ENCODE measurements around the gene IFI44L. TPM values are rescaled to one million over a fixed set of nuclear protein-coding genes. Genes with fewer than 3 reads are reported as not detected.
A peak's percentile ranks its signal among the peaks of the same experiment; 100 is the strongest.

Gene IFI44L
- polyA plus RNA-seq, 1 of the 3 experiments (the other 2 are of a cell fraction) = 1.1 TPM

GRCh38 chr1:78665809-78666208 lies 45.6 kb downstream of the IFI44L start:
- H3K27ac ChIP-seq (ENCODE audit: low read depth in 2 of 2, low read length in 1 of 2) = no peak overlapping the region
- POLR2A ChIA-PET = no interaction called here
- H2AFZ ChIP-seq (ENCODE audit: low read depth) = no peak overlapping the region
- peaks cover 0 to 2% of the 10 kb centered on the region in 2 experiments; a peak in 1 of 4 replicates for H3K4me1 ChIP-seq (ENCODE audit: control insufficient read depth in 1 of 2, insufficient read depth in 2 of 2, low read depth in 1 of 2, low read length in 1 of 2)
- H3F3A ChIP-seq (replicated peaks; ENCODE audit: insufficient read depth) = no peaks in the 10 kb centered on the region
- no peak overlapping the region for H3K4me3 ChIP-seq (ENCODE audit: low read depth in 2 of 2, low read length in 1 of 2)
- H3K36me3 ChIP-seq (replicated peaks in 1 of 2; ENCODE audit: control insufficient read depth in 1 of 2, insufficient read depth in 2 of 2, low read length in 1 of 2) = peaks cover 0 to 6% of the 10 kb centered on the region in 2 experiments
- no peaks in the 10 kb centered on the region for H3K79me2 ChIP-seq (ENCODE audit: insufficient read depth)
- H3K9ac ChIP-seq = no peak overlapping the region
- no peak for DNase-seq
- H3K4me2 ChIP-seq = no peak overlapping the region
- WGBS (ENCODE audit: low lambda C conversion rate) = 84% methylated on average over 4 of the region's 6 CpGs
- H4K20me1 ChIP-seq (ENCODE audit: insufficient read depth) = no peaks in the 10 kb centered on the region
- no peaks in the 10 kb centered on the region for H3K27me3 ChIP-seq (ENCODE audit: insufficient read depth)
- H3K9me3 ChIP-seq = no peaks in the 10 kb centered on the region
- no peaks in the 10 kb centered on the region for H3K9me2 ChIP-seq
- CTCF ChIA-PET = interaction anchor here (0.6 to 4.2 kb wide), 4 partner anchors 10 to 58 kb away, joined by 3 to 27 read pairs (median 8); no protein-coding TSS in a partner anchor
- no peak for TF ChIP-seq PBX3 (IDR thresholded peaks at IDR 0.05)
- TF ChIP-seq FOSL2 (IDR thresholded peaks at IDR 0.05; ENCODE audit: borderline replicate concordance, low read depth) = no peak
- no peak for TF ChIP-seq POLR2AphosphoS5 (IDR thresholded peaks at IDR 0.05; ENCODE audit: low read depth, low read length)
- TF ChIP-seq GABPA (IDR thresholded peaks at IDR 0.05; ENCODE audit: low read depth) = no peak
- no peak for TF ChIP-seq MXI1 (IDR thresholded peaks at IDR 0.05; ENCODE audit: low read depth, low read length)
- no peak for TF ChIP-seq ELF1 (IDR thresholded peaks at IDR 0.05)
- no peak for TF ChIP-seq YY1 (IDR thresholded peaks at IDR 0.05; ENCODE audit: low read depth)
- no peak for TF ChIP-seq FOXJ3 (CRISPR knock-in tag; IDR thresholded peaks at IDR 0.05)
- no peak for TF ChIP-seq GATA2 (CRISPR knock-in tag; IDR thresholded peaks at IDR 0.05)
- TF ChIP-seq NRF1 (IDR thresholded peaks at IDR 0.05; ENCODE audit: low read depth, low read length) = no peak
- no peak for TF ChIP-seq RCOR1 (IDR thresholded peaks at IDR 0.05; ENCODE audit: low read length)
- TF ChIP-seq TCF12 (IDR thresholded peaks at IDR 0.05) = no peak
- no peak for TF ChIP-seq MEF2A (IDR thresholded peaks at IDR 0.05; ENCODE audit: borderline replicate concordance, low read depth)

GRCh38 chr1:78667939-78668338 lies 47.7 kb downstream of the IFI44L start:
- POLR2A ChIA-PET = no interaction called here
- Histone ChIP-seq H3K4me3 (ENCODE audit: low read depth in 2 of 2, low read length in 1 of 2) (no peak overlapping the region), H3K27ac (ENCODE audit: low read depth in 2 of 2, low read length in 1 of 2) (peak overlapping the region in 1 of 2 experiments; percentile 91; a peak in 2 of 4 replicates), H3K9ac (no peak overlapping the region), H3K27me3 (ENCODE audit: insufficient read depth) (no peaks in the 10 kb centered on the region), H3F3A (replicated peaks; ENCODE audit: insufficient read depth) (no peaks in the 10 kb centered on the region), H3K79me2 (ENCODE audit: insufficient read depth) (no peaks in the 10 kb centered on the region), H3K36me3 (replicated peaks in 1 of 2; ENCODE audit: control insufficient read depth in 1 of 2, insufficient read depth in 2 of 2, low read length in 1 of 2) (peaks cover 0 to 5% of the 10 kb centered on the region in 2 experiments), H3K9me2 (no peaks in the 10 kb centered on the region), H3K9me3 (no peaks in the 10 kb centered on the region), H4K20me1 (ENCODE audit: insufficient read depth) (no peaks in the 10 kb centered on the region), H2AFZ (ENCODE audit: low read depth) (no peak overlapping the region), H3K4me1 (ENCODE audit: control insufficient read depth in 1 of 2, insufficient read depth in 2 of 2, low read depth in 1 of 2, low read length in 1 of 2) (peaks cover 0 to 2% of the 10 kb centered on the region in 2 experiments; a peak in 1 of 4 replicates), H3K4me2 (no peak overlapping the region)
- 64% methylated on average over 1 of the region's 1 CpG for WGBS (ENCODE audit: low lambda C conversion rate)
- peak; percentile 28; the same call in 1 of the 2 replicates for TF ChIP-seq TCF12 (IDR thresholded peaks at IDR 0.05)
- peak; percentile 82 for TF ChIP-seq RCOR1 (IDR thresholded peaks at IDR 0.05; ENCODE audit: low read length)
- no peak for TF ChIP-seq TAF1 (IDR thresholded peaks at IDR 0.05; ENCODE audit: borderline replicate concordance, low read depth, low read length)
- no peak for TF ChIP-seq TEAD4 (IDR thresholded peaks at IDR 0.05; ENCODE audit: borderline replicate concordance, insufficient read depth)
- CTCF ChIA-PET = interaction anchor here (0.6 to 4.2 kb wide), 4 partner anchors 8 to 524 kb away, joined by 3 to 27 read pairs (median 7); no protein-coding TSS in a partner anchor
- peak; percentile 9 for DNase-seq

Measured in SK-N-SH (cell line).